Cardiac fibroblast (primary cell): Measurements from ENCODE around the gene BIRC2.

Experiments used
- DNase-seq, 2 donors: peaks; one replicate each; pipeline versions ENCODE4 v3.0.0 to v3.0.0-alpha.2; 2010; ENCODE audit warnings: low read depth in 2 of 2
- H3K4me3 ChIP-seq, 2 donors: replicated peaks in 1 of 2; 1 replicate in 1 of 2; 2 replicates in 1 of 2; pipeline ENCODE4 v1.5.1; 2011; ENCODE audit warnings: low read depth in 2 of 2, low read length in 2 of 2, mild to moderate bottlenecking in 2 of 2, moderate library complexity in 1 of 2
- CTCF ChIP-seq: IDR thresholded peaks from one replicate; pipeline ENCODE4 v1.5.1; 2011; ENCODE audit warnings: low read depth, mild to moderate bottlenecking, low read length, inconsistent platforms

BIRC2 gene

DNA sequence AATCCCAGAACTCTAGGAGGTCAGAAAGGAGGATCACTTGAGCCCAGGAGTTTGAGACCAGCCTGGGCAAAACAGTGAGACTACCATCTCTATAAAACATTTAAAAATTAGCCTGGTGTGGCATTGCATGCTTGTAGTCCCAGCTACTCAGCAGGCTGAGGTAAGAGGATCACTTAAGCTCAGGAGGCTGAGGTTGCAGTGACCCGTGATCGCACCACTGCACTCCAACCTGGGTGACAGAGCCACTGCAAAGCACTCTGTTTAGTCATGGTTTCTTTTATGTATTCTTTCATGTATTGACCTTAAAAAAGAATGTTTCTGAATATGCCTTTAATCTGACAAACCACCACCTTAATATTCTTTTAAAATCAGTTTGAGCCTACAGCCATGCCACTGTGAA lies 52.2 kb downstream of the BIRC2 start:
- TF ChIP-seq CTCF = no peak
- H3K4me3 ChIP-seq = no peak overlapping the region
- no peak for DNase-seq

DNA sequence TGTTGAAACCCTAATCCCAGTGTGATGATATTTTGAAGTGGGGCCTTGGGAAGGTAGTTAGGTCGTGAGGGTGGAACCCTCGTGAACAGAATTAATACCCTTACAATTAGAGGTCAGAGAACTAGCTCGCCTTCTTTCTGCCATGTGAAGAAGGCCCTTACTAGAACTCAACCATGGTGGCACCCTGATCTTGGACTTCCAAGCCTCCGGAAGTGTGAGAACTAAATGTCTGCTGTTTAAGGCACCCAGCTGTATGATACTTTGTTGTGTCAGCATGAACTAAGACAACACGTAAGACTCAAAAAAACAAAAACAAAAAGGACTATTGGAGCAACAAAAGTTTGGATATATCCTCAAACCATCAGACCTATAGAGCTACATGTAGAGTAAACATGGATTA lies 53.6 kb downstream of the BIRC2 start:
- no peak overlapping the region for H3K4me3 ChIP-seq
- TF ChIP-seq CTCF = no peak
- DNase-seq = no peak

- TF ChIP-seq CTCF = no peak
- H3K4me3 ChIP-seq = no peak overlapping the region
- no peak for DNase-seq
Observed at GRCh38 chr11:102401905-102402304, 54.9 kb downstream of the BIRC2 start.

GRCh38 chr11:102402548-102402947 lies 55.5 kb downstream of the BIRC2 start:
- no peak for DNase-seq
- H3K4me3 ChIP-seq = no peak overlapping the region
- TF ChIP-seq CTCF = no peak

GRCh38 chr11:102405501-102405900 lies 58.5 kb downstream of the BIRC2 start:
- no peak for DNase-seq
- H3K4me3 ChIP-seq = no peak overlapping the region
- no peak for TF ChIP-seq CTCF

DNA sequence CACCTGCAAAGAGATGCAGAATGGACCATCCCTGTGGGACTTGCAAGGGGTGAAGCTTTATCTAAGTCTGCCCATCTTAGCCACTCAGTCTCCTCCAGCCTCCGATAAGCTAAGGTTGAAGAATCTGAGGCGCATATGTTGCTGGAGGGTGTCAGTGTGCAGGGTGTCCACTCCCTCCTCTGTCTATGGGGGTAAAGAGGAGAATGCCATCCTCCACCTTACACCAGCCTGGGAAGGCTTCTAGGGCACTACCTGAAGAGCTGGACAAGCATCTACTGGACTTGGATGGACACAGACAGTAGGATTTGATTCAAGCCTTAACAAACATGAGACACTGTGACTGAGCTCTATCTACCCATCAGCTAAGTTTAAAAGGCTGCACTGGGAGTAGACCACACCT lies 59.1 kb downstream of the BIRC2 start:
- TF ChIP-seq CTCF = no peak
- no peak for DNase-seq
- H3K4me3 ChIP-seq = no peak overlapping the region

GRCh38 chr11:102407901-102408300 lies 60.9 kb downstream of the BIRC2 start:
- H3K4me3 ChIP-seq = no peak overlapping the region
- no peak for DNase-seq
- no peak for TF ChIP-seq CTCF
